ENCODE data around the gene TMEM167A.

TMEM167A gene

GRCh38 chr5:83076742-83077661 is at the start of gene TMEM167A, which contains the start of gene XRCC4:
TSS of gene TMEM167A (minus strand) at chr5:83077394. CDS start at chr5:83077323, 71 bp downstream.
TSS of gene XRCC4 (plus strand) at chr5:83077547. CDS start at chr5:83104920, 27,373 bp downstream.
- peak; percentile 90 for DNase-seq
- peak; percentile 100 for ATAC-seq

GRCh38 chr5:83126501-83126900 is 49.3 kb upstream of the TMEM167A start:
- DNase-seq (no peak), ATAC-seq (no peak)

- no peak for DNase-seq
- no peak for ATAC-seq
These were observed 48.4 kb upstream of the TMEM167A start for GRCh38 chr5:83125560-83125959.

- ATAC-seq: no peak
These were observed 47.4 kb upstream of the TMEM167A start for GRCh38 chr5:83124593-83124992.

DNA sequence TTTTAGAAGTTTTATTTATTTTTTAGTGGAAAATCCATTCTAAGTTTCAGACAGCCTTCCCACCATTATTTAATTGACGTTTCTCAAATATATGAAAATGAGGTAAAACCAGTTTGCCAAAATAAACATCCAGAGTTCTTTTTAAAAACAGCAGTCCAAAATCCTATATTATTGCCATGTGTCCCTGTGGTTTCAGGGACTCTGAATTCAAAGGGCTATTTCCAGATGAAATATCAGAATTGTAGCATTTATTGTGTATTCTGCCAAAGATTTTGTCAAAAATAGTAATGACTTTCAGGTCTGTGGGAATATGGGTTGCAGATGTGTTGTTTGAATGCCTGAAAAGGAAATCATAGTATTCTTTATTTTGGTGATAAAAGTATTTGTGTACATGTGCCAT is 41.8 kb upstream of the TMEM167A start:
- ATAC-seq (no peak), DNase-seq (no peak)

More at GRCh38 chr5:83124593-83124992, 47.4 kb upstream of the TMEM167A start:
- no peak for DNase-seq

- ATAC-seq (no peak), DNase-seq (no peak)
These were observed 41.3 kb upstream of the TMEM167A start for GRCh38 chr5:83118471-83118870.

DNA sequence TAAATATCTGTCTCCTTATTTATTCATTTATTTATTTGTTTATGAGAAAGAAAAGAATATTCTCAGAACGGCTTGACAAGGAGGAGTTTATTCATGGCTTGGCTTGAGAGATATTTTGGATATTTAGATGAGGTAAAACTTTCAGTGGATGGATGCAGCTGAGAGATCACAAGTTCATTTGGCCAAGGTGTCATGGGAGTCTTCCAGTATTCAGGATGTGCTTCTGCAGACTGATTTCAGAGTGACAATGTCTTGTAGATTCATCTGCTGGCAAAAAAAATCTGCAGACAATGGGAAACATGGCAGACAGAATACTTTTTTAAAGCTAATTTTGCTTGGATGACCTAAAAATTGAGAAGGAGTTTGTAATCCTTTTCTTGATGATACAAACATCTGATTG is 38.6 kb upstream of the TMEM167A start:
- no peak for ATAC-seq
- no peak for DNase-seq

DNA sequence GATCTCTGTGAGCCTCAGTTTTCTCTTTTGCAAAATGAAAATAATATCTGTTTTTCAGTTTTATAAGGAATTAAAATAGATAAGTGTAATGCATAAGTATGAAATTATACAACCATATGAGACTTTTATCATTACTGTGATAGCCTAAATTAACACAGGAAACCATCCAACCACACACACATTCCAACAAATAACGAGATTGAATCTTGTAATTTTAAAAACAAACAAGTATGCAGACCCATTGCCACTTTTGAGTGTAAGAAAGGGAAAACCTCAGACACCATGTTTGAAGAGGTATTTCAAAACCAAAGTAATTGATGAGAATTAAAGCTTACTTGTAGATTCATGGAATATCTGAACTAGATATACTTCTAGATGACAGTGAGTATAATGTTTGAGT is 32.2 kb upstream of the TMEM167A start:
- ATAC-seq: no peak

GRCh38 chr5:83107692-83108420 is 30.7 kb upstream of the TMEM167A start:
- DNase-seq (no peak), ATAC-seq (no peak)

More for the DNA sequence above, 32.2 kb upstream of the TMEM167A start:
- no peak for DNase-seq

GRCh38 chr5:83104021-83104420 is 26.8 kb upstream of the TMEM167A start:
- DNase-seq: no peak
- ATAC-seq: no peak

GRCh38 chr5:83102364-83102980 is 25.3 kb upstream of the TMEM167A start:
- ATAC-seq (no peak), DNase-seq (no peak)

DNA sequence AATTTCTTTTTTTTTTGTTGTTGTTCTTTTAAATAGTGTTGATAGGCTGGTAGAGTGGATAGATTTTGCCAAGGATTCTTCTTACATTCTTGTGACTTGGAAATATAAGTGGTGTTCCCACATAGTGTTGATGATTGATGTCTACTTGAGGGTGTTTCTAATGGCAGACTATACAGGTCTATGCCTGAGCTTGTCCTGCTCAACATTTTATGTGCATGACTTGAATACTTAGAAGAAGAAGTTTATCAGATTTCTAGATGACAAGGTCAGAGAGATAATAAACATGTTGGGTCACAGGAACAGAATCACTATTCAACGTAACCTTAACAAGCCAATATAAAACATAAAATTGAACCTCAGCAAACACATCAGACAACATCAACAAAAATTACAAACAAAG is 24.3 kb upstream of the TMEM167A start:
- DNase-seq: no peak
- no peak for ATAC-seq

DNA sequence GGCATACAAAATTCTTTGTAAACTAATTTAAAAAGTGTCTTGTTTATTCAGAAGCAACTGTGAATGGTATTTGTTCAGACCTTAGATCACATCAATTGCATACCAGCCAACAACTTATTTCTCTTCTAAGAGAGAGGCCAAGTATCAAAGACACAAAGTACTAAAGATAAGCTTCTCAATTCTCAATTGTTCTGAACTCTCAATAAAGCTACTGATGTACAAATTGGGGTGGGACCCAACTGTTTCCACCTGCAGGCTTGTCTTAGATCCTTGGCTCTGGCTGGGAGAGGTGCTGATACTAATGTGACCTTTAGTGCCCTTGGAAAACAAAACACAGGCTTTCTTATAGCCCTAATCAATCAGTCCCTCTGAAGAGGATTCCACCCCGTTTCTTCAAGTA is 22.3 kb upstream of the TMEM167A start:
- ATAC-seq: no peak
- DNase-seq: no peak

GRCh38 chr5:83099001-83099400 is 21.8 kb upstream of the TMEM167A start:
- no peak for DNase-seq

GRCh38 chr5:83097689-83098231 is 20.6 kb upstream of the TMEM167A start:
- DNase-seq (no peak), ATAC-seq (no peak)

More at GRCh38 chr5:83099001-83099400, 21.8 kb upstream of the TMEM167A start:
- ATAC-seq: no peak

DNA sequence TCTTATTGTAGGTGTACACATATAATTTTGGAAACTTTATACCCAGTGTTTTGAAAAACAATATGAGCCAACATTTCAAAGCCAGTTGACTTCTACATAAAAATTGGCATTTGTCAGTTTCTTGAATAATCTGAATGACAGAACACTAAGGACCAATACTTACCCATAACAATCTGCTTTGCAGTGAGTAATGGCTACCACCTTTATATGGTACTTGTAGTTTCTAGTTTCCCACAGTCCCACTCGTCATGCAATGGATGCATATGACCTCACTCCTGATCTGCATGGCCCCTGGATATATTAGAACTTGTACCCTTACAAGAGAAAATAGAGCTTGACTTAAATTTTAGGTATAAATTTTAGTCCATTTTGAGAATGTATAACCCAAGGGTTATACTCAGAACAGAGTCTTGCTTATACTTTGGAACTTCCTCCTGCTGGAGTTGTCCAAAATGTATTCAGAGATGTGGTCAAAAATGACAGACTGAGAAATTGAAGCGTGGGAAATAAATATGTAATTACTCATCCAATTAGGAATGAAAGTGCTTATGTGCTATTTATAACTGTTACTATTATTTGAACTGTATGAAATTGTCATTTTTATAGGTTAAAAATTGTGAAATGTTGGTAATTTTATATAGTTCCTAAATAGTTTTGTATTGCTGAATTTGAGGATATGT is 19.6 kb upstream of the TMEM167A start:
- DNase-seq (no peak), ATAC-seq (no peak)

DNA sequence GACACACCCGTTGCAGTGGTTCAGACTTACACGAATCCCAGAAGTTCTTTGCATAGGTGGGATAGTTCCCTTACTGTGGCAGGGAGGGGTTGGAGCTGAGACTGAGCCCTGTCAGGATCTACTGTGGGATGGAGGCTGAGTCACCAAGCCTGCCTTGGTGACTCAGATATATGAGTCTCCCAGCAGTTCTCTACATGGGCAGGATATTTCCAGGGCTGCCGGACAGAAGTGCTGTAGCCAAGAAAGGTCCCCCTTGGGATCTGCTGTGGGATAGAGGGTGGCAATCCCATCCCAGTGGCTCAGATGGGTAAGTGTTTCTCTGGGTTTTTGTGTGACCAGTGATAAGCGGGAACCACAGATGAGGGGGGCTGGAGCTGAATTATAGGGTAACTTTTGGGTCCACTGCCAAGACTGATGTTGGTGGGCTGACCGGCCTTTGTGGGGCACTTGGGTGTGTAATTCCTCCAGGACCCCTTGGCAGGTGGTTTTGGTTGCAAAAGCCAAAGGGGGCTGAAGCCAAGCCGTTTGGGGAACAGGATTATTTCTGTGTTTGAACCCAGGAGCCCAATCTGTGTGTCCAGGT is 18.9 kb upstream of the TMEM167A start:
- DNase-seq: no peak
- no peak for ATAC-seq

GRCh38 chr5:83095163-83095956 is 18.2 kb upstream of the TMEM167A start:
- ATAC-seq: no peak
- no peak for DNase-seq

DNA sequence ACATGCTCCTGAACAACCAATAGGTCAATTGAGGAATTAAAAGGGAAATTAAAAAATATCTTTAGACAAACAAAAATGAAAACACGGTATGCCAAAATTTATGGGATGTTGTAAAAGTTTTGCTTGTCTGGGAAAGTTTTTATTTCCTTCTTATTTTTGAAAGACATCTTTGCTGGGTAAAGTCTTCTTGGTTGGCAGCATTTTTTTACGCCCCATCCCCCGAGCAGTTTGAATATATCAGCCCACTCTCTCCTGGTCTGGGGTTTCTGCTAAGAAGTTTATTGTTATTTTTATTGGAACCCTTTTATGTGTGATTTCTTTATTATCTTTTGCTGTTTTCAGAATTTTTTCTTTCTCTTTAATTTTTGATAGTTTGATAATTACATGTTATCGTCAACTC is 16.5 kb upstream of the TMEM167A start:
- ATAC-seq (no peak), DNase-seq (no peak)

- no peak for ATAC-seq
- no peak for DNase-seq
These were observed 15.4 kb upstream of the TMEM167A start for GRCh38 chr5:83092619-83093018.

DNA sequence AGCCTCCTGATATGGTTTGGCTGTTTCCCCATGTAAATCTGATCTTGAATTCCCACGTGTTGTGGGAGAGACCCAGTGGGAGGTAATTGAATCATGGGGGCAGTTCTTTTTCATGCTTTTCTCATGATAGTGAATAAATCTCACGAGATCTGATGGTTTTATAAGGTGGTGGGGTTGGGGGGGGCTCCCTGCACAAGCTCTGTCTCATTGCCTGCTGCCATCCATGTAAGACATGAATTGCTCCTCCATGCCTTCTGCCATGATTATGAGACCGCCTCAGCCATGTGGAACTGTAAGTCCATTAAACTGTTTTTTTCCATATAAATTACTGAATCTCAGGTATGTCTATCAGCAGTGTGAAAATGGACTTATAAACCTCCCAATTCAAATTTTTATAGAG is 13.0 kb upstream of the TMEM167A start:
- ATAC-seq (no peak), DNase-seq (no peak)
